K562 (cell line): Measurements from ENCODE around the gene PIMREG.
A peak's percentile ranks its signal among the peaks of the same experiment; 100 is the strongest.

Experiments
- BRCA1 ChIP-seq, 2 experiments: fragments of 450-650 bp in 1 of 2; sonication (generic) in 1 of 2; formaldehyde crosslinking in 1 of 2; IDR thresholded peaks; 2 replicates each; pipeline versions ENCODE4 v1.5.0 to v1.6.1; 2017 to 2020; ENCODE audit warnings: mild to moderate bottlenecking in 1 of 2, missing genetic modification reagents in 1 of 2
- CEBPG ChIP-seq, 3 experiments: fragments of 200-800 bp in 1 of 3; sonication (Bioruptor generic) in 1 of 3; sonication (generic) in 1 of 3; formaldehyde crosslinking in 1 of 3; IDR thresholded peaks in 2 of 3; conservative IDR thresholded peaks in 1 of 3; 2 replicates each; pipeline versions ENCODE4 v1.6.1 to v1.8.0; 2016 to 2022; ENCODE audit warnings: missing compliant biosample characterization in 2 of 3, missing genetic modification characterization in 2 of 3, mild to moderate bottlenecking in 1 of 3, missing genetic modification reagents in 1 of 3
- CTCF ChIP-seq, 3 experiments: IDR thresholded peaks in 2 of 3; conservative IDR thresholded peaks in 1 of 3; 2 replicates each; pipeline ENCODE4 v1.5.1; 2011 to 2012; ENCODE audit warnings: low read length in 3 of 3, mild to moderate bottlenecking in 3 of 3, control low read depth in 2 of 3, improper control_type of control experiment in 1 of 3, inconsistent platforms in 1 of 3, low read depth in 1 of 3, mixed read lengths in 1 of 3, moderate library complexity in 1 of 3; ENCODE audit not compliant: insufficient read depth in 2 of 3
- NCOR1 ChIP-seq: fragments of 450-650 bp; IDR thresholded peaks from 2 replicates; pipeline ENCODE4 v1.6.1; 2016; ENCODE audit warnings: mild to moderate bottlenecking, moderate library complexity
- NR2F6 ChIP-seq: fragments of 450-650 bp; formaldehyde crosslinking; IDR thresholded peaks from 2 replicates; pipeline ENCODE4 v1.4.0; 2020; ENCODE audit warnings: mild to moderate bottlenecking
- NR3C1 ChIP-seq: sonication (generic); formaldehyde crosslinking; IDR thresholded peaks from 2 replicates; pipeline ENCODE4 v1.8.1; 2022; ENCODE audit warnings: missing genetic modification reagents
- POLR2A ChIP-seq: fragments of 450-650 bp; conservative IDR thresholded peaks from 2 replicates; pipeline ENCODE4 v1.6.1; 2016
- SMAD3 ChIP-seq: fragments of 450-650 bp; formaldehyde crosslinking; conservative IDR thresholded peaks from 2 replicates; pipeline ENCODE4 v1.4.0; 2020; ENCODE audit warnings: mild to moderate bottlenecking
- SRSF9 ChIP-seq: fragments of 200-400 bp; formaldehyde crosslinking; IDR thresholded peaks from 2 replicates; pipeline ENCODE4 v1.6.1; 2017; ENCODE audit warnings: low read depth, low read length, borderline replicate concordance
- TAF1 ChIP-seq: IDR thresholded peaks from 2 replicates; pipeline ENCODE4 v1.6.1; 2011; ENCODE audit warnings: mild to moderate bottlenecking, low read length, moderate library complexity; ENCODE audit not compliant: insufficient read depth, control insufficient read depth, severe bottlenecking; ENCODE audit errors: extremely low read depth
- YY1 ChIP-seq, 3 experiments: IDR thresholded peaks; 2 replicates each; pipeline ENCODE4 v1.6.1; 2011; ENCODE audit warnings: low read length in 2 of 3, mild to moderate bottlenecking in 2 of 3, moderate library complexity in 2 of 3, borderline replicate concordance in 1 of 3, control low read depth in 1 of 3, low read depth in 1 of 3; ENCODE audit not compliant: insufficient read depth in 3 of 3, insufficient replicate concordance in 2 of 3, control insufficient read depth in 1 of 3, insufficient read length in 1 of 3; ENCODE audit errors: extremely low read depth in 1 of 3
- ZNF232 ChIP-seq: sonication (generic); formaldehyde crosslinking; IDR thresholded peaks from 2 replicates; pipeline ENCODE4 v1.8.0; 2022; ENCODE audit warnings: mild to moderate bottlenecking, missing genetic modification reagents
- ZNF551 ChIP-seq: fragments of 250-450 bp; sonication (Bioruptor Pico); IDR thresholded peaks from 2 replicates; pipeline ENCODE4 v1.5.0; 2021; ENCODE audit warnings: mild to moderate bottlenecking, moderate library complexity

GRCh38 chr17:6420173-6420641 lies 24.0 kb upstream of the PIMREG start:
- TF ChIP-seq SMAD3 (CRISPR knock-in tag) (no peak), ZNF232 (no peak), POLR2A (no peak), NR3C1 (CRISPR knock-in tag) (no peak), CTCF (IDR thresholded peaks at IDR 0.05 in 2 of 3, conservative IDR thresholded peaks at IDR 0.05 in 1 of 3; ENCODE audit: insufficient read depth in 2 of 3, low read depth in 1 of 3, low read length in 3 of 3) (peak in 2 of 3 experiments; percentile 16 to 19; a peak in 1 of 6 replicates), NR2F6 (CRISPR knock-in tag) (no peak), YY1 (IDR thresholded peaks at IDR 0.05; ENCODE audit: borderline replicate concordance in 1 of 3, control insufficient read depth in 1 of 3, extremely low read depth in 1 of 3, insufficient read depth in 3 of 3, insufficient read length in 1 of 3, insufficient replicate concordance in 2 of 3, low read depth in 1 of 3, low read length in 2 of 3) (no peak), BRCA1 (IDR thresholded peaks at IDR 0.05) (no peak), BRCA1 (CRISPR knock-in tag; IDR thresholded peaks at IDR 0.05) (no peak), CEBPG (CRISPR knock-in tag; IDR thresholded peaks at IDR 0.05) (no peak), CEBPG (tag; conservative IDR thresholded peaks at IDR 0.05 in 1 of 2, IDR thresholded peaks at IDR 0.05 in 1 of 2) (no peak), NCOR1 (no peak), SRSF9 (no peak), ZNF551 (no peak), TAF1 (no peak)
